ENCODE measurements around the gene MUC3A.
"Not testable (repeated sequence)": the region's sequence is repeated elsewhere in the genome, so short reads cannot be mapped to it uniquely, and the experiment has no call there.

MUC3A gene

DNA sequence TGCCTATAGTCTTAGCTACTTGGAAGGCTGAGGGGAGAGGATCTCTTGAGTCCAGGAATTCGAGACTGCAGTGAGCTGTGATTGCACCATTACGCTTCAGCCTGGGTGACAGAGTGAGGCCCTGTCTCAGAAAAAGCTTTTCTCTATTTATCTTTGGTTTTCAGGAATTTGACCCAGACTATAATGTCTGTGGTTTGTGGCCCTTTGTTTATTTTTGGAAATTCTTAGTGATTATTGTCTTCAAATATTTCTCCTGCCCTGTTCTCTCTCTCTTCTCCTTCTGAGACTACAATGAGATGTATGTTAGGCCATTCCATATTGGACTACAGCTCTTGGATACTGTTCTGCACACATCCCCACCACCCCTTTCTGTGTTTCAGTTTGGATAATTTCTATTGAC lies 24.7 kb downstream of the MUC3A start:
- Histone ChIP-seq H3K9me3 (ENCODE audit: control insufficient read depth, low read length) (no peaks in the 10 kb centered on the region), H3K4me3 (ENCODE audit: low read length) (no peak overlapping the region), H3K36me3 (ENCODE audit: control insufficient read depth, insufficient read depth, low read length, severe bottlenecking) (no peaks in the 10 kb centered on the region), H3K27me3 (replicated peaks; ENCODE audit: control insufficient read depth, insufficient read depth, low read length) (peaks cover 44% of the 10 kb centered on the region), H3K9ac (ENCODE audit: low read length) (no peak overlapping the region), H3K4me1 (ENCODE audit: control insufficient read depth, insufficient read depth, low read length) (no peaks in the 10 kb centered on the region)
- DNase-seq (ENCODE audit: low read depth), result peak; percentile 20

DNA sequence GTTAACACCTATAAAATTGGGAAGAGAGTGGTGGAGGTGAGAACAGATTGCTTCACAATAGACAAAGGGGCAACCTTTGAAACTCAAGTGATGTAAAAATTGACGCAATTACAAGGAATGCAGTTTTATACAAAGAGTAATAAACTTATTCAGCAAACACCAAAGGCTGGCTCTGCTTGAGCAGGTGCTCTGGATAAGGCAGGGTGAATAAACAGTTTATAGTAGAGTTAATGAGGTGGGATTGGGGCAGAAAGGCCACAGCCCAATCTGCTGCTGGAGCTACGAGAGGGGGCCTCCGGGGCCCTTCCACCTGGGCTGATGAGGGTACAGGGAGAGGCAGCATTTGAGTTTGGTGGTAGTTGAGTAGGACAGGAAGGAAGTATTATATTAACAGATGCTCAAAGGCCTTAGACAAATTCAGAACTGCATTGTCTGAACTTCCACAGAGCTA lies 26.1 kb downstream of the MUC3A start:
- no peaks in the 10 kb centered on the region for H3K4me1 ChIP-seq (ENCODE audit: control insufficient read depth, insufficient read depth, low read length)
- no peak for DNase-seq (ENCODE audit: low read depth)
- no peak overlapping the region for H3K9ac ChIP-seq (ENCODE audit: low read length)
- H3K4me3 ChIP-seq (ENCODE audit: low read length), result no peak overlapping the region
- H3K9me3 ChIP-seq (ENCODE audit: control insufficient read depth, low read length), result no peaks in the 10 kb centered on the region
- peaks cover 35% of the 10 kb centered on the region for H3K27me3 ChIP-seq (replicated peaks; ENCODE audit: control insufficient read depth, insufficient read depth, low read length)
- H3K36me3 ChIP-seq (ENCODE audit: control insufficient read depth, insufficient read depth, low read length, severe bottlenecking), result no peaks in the 10 kb centered on the region

DNA sequence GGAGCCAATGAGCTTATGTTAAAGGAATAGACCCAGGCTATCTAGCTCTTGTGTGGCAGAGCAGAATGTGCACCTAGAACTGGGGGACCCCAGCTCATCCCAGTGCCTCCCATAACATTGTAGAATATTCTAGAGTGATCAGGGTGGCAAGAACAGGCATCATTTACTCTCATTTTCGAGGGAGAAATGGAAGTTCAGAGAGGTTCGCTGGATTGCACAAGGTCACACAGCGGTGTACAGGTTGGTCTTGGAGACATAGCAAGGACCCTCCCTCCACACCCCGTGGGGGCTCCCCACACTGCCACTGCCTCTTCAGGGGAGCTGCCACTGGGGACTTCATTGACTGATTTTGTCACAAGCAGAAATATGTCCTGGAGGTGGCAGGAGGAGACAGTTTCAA lies 29.0 kb downstream of the MUC3A start:
- H3K9me3 ChIP-seq (ENCODE audit: control insufficient read depth, low read length), result no peaks in the 10 kb centered on the region
- DNase-seq (ENCODE audit: low read depth), result no peak
- H3K4me3 ChIP-seq (ENCODE audit: low read length), result no peak overlapping the region
- H3K27me3 ChIP-seq (replicated peaks; ENCODE audit: control insufficient read depth, insufficient read depth, low read length), result peaks cover 26% of the 10 kb centered on the region
- no peak overlapping the region for H3K9ac ChIP-seq (ENCODE audit: low read length)
- no peaks in the 10 kb centered on the region for H3K36me3 ChIP-seq (ENCODE audit: control insufficient read depth, insufficient read depth, low read length, severe bottlenecking)
- H3K4me1 ChIP-seq (ENCODE audit: control insufficient read depth, insufficient read depth, low read length), result peaks cover 3% of the 10 kb centered on the region

DNA sequence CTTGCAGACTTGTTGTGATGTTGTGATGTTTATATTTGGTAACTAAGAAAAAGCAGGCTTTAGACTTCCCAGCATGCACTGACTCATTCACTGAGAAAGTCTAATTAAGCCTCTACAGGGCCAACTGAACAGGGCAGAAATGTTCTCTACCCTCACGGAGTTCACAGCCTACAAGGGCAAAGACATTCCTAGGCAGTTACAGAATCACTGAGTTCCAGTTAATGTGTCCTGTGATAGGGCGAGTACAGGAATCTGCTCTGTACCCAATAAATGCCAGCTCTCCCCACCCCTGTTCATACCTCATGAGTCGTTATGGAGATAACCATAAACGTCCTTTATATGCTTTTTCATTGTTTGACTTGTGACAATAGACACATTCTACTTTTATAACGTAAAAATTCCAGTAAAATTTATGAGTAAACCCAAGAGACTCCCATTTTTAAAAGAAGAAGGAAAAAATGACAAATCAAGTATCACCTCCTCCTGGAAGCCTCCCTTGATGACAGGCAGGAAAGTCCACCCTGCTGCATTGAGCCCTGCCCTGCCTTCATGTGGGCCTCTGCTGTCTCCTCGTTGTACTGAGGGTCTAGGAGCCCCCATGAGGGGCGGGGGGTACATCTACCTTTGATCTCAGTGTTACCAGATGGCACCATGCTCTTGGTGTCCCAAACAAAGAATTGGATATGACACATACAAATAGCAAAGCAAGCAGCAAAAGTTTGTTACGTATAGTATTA lies 34.3 kb downstream of the MUC3A start:
- Histone ChIP-seq H3K9ac (ENCODE audit: low read length) (no peak overlapping the region), H3K4me1 (ENCODE audit: control insufficient read depth, insufficient read depth, low read length) (peaks cover 7% of the 10 kb centered on the region), H3K27me3 (replicated peaks; ENCODE audit: control insufficient read depth, insufficient read depth, low read length) (peaks cover 5% of the 10 kb centered on the region), H3K36me3 (ENCODE audit: control insufficient read depth, insufficient read depth, low read length, severe bottlenecking) (no peaks in the 10 kb centered on the region), H3K9me3 (ENCODE audit: control insufficient read depth, low read length) (no peaks in the 10 kb centered on the region), H3K4me3 (ENCODE audit: low read length) (no peak overlapping the region)
- peak; percentile 85 for DNase-seq (ENCODE audit: low read depth)

DNA sequence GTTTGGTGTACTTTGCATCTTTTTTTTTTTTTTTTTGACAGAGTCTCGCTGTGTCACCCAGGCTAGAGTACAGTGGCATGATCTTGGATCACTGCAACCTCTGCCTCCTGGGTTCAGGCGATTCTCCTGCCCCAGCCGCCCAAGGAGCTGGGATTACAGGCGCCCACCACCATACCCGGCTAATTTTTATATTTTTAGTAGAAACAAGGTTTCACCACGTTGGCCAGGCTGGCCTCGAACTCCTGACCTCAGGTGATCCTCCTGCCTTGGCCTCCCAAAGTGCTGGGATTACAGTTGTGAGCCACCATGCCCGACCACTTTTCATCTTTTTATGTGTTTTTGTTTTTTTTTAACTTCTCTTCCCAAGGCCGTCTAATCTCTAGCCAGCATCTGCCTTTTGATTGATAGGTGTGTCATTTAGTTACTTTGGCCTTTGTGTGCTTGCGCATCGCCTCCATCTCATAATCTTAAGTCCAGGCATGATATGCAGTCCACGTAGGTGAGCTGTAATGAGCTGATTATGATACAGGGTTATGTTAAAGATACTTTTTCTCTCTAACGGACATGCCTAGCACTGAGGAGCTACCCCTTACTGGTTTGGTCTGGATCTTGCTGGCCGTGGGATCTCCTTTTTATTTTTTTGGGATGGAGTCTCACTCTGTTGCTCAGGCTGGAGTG lies 35.0 kb downstream of the MUC3A start:
- H3K9ac ChIP-seq (ENCODE audit: low read length); H3K27me3 ChIP-seq (replicated peaks; ENCODE audit: control insufficient read depth, insufficient read depth, low read length); H3K36me3 ChIP-seq (ENCODE audit: control insufficient read depth, insufficient read depth, low read length, severe bottlenecking); DNase-seq (ENCODE audit: low read depth); H3K4me3 ChIP-seq (ENCODE audit: low read length); H3K9me3 ChIP-seq (ENCODE audit: control insufficient read depth, low read length); H3K4me1 ChIP-seq (ENCODE audit: control insufficient read depth, insufficient read depth, low read length): not testable (repeated sequence)

DNA sequence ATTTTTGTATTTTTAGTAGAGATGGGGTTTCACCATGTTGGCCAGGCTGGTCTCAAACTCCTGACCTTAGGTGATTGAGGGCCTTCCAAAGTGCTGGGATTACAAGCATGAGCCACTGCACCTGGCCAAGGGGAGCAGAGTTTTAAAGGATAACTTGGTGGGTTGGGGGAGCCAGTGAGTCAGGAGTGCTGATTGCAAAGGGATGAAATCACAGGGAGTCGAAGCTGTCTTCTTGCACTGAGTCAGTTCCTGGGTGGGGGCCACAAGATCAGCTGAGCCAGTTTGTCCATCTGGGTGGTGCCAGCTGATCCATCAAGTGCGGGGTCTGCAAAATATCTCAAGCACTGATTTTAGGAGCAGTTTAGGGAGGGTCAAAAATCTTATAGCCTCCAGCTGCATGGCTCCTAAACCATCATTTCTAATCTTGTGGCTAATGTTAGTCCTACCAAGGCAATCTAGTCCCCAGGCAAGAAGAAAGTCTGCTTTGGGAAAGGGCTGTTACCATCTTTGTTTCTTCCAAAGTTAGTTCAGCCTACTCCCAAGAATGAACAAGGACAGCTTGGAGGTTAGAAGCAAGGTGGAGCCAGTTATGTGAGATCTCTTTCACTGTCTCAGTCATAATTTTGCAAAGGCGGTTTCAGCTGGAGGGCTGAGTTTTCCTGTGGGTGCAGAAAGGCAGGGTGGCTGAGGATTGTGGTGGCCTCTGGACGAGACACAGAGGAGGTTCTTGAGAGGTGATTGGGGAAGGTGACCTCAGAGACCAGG lies 35.9 kb downstream of the MUC3A start:
- peak; percentile 30 for DNase-seq (ENCODE audit: low read depth)
- not testable (repeated sequence) for H3K36me3 ChIP-seq (ENCODE audit: control insufficient read depth, insufficient read depth, low read length, severe bottlenecking); H3K9me3 ChIP-seq (ENCODE audit: control insufficient read depth, low read length); H3K4me1 ChIP-seq (ENCODE audit: control insufficient read depth, insufficient read depth, low read length); H3K9ac ChIP-seq (ENCODE audit: low read length); H3K27me3 ChIP-seq (replicated peaks; ENCODE audit: control insufficient read depth, insufficient read depth, low read length); H3K4me3 ChIP-seq (ENCODE audit: low read length)

DNA sequence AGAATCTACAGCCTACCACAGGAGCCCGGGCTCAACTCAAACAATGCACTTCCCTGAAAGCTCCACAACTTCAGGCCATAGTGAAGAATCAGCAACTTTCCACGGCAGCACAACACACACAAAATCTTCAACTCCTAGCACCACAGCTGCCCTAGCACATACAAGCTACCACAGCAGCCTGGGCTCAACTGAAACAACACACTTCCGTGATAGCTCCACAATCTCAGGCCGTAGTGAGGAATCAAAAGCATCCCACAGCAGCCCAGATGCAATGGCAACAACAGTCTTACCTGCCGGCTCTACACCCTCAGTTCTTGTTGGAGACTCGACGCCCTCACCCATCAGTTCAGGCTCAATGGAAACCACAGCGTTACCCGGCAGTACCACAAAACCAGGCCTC lies 42.3 kb downstream of the MUC3A start:
- Histone ChIP-seq H3K4me3 (ENCODE audit: low read length) (no peak overlapping the region), H3K4me1 (ENCODE audit: control insufficient read depth, insufficient read depth, low read length) (no peaks in the 10 kb centered on the region), H3K27me3 (replicated peaks; ENCODE audit: control insufficient read depth, insufficient read depth, low read length) (no peaks in the 10 kb centered on the region), H3K9me3 (ENCODE audit: control insufficient read depth, low read length) (no peaks in the 10 kb centered on the region), H3K36me3 (ENCODE audit: control insufficient read depth, insufficient read depth, low read length, severe bottlenecking) (no peaks in the 10 kb centered on the region), H3K9ac (ENCODE audit: low read length) (no peak overlapping the region)
- DNase-seq (ENCODE audit: low read depth), result no peak

DNA sequence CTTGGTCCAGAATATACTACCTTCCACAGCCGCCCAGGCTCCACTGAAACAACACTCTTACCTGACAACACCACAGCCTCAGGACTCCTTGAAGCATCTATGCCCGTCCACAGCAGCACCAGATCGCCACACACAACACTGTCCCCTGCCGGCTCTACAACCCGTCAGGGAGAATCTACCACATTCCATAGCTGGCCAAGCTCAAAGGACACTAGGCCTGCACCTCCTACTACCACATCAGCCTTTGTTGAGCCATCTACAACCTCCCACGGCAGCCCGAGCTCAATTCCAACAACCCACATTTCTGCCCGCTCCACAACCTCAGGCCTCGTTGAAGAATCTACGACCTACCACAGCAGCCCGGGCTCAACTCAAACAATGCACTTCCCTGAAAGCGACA lies 42.9 kb downstream of the MUC3A start:
- H3K4me1 ChIP-seq (ENCODE audit: control insufficient read depth, insufficient read depth, low read length); H3K4me3 ChIP-seq (ENCODE audit: low read length); H3K27me3 ChIP-seq (replicated peaks; ENCODE audit: control insufficient read depth, insufficient read depth, low read length); DNase-seq (ENCODE audit: low read depth); H3K36me3 ChIP-seq (ENCODE audit: control insufficient read depth, insufficient read depth, low read length, severe bottlenecking); H3K9ac ChIP-seq (ENCODE audit: low read length); H3K9me3 ChIP-seq (ENCODE audit: control insufficient read depth, low read length): not testable (repeated sequence)

DNA sequence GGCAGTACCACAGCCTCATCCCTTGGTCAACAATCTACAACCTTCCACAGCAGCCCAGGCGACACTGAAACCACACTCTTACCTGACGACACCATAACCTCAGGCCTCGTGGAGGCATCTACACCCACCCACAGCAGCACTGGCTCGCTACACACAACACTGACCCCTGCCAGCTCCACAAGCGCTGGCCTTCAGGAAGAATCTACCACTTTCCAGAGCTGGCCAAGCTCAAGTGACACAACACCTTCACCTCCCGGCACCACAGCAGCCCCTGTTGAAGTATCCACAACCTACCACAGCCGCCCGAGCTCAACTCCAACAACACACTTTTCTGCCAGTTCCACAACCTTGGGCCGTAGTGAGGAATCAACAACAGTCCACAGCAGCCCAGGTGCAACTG lies 45.3 kb downstream of the MUC3A start:
- H3K4me3 ChIP-seq (ENCODE audit: low read length); H3K4me1 ChIP-seq (ENCODE audit: control insufficient read depth, insufficient read depth, low read length); H3K9me3 ChIP-seq (ENCODE audit: control insufficient read depth, low read length); H3K27me3 ChIP-seq (replicated peaks; ENCODE audit: control insufficient read depth, insufficient read depth, low read length); H3K9ac ChIP-seq (ENCODE audit: low read length); DNase-seq (ENCODE audit: low read depth); H3K36me3 ChIP-seq (ENCODE audit: control insufficient read depth, insufficient read depth, low read length, severe bottlenecking): not testable (repeated sequence)

DNA sequence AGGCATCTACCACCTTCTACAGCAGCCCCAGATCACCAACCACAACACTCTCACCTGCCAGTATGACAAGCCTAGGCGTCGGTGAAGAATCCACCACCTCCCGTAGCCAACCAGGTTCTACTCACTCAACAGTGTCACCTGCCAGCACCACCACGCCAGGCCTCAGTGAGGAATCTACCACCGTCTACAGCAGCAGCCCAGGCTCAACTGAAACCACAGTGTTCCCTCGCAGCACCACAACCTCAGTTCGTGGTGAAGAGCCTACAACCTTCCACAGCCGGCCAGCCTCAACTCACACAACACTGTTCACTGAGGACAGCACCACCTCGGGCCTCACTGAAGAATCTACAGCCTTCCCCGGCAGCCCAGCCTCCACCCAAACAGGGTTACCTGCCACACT lies 49.2 kb downstream of the MUC3A start:
- H3K4me3 ChIP-seq (ENCODE audit: low read length); H3K9me3 ChIP-seq (ENCODE audit: control insufficient read depth, low read length); H3K36me3 ChIP-seq (ENCODE audit: control insufficient read depth, insufficient read depth, low read length, severe bottlenecking); DNase-seq (ENCODE audit: low read depth); H3K9ac ChIP-seq (ENCODE audit: low read length); H3K27me3 ChIP-seq (replicated peaks; ENCODE audit: control insufficient read depth, insufficient read depth, low read length); H3K4me1 ChIP-seq (ENCODE audit: control insufficient read depth, insufficient read depth, low read length): not testable (repeated sequence)

DNA sequence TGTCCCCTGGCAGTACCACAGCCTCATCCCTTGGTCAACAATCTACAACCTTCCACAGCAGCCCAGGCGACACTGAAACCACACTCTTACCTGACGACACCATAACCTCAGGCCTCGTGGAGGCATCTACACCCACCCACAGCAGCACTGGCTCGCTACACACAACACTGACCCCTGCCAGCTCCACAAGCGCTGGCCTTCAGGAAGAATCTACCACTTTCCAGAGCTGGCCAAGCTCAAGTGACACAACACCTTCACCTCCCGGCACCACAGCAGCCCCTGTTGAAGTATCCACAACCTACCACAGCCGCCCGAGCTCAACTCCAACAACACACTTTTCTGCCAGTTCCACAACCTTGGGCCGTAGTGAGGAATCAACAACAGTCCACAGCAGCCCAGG lies 50.0 kb downstream of the MUC3A start:
- not testable (repeated sequence) for H3K9me3 ChIP-seq (ENCODE audit: control insufficient read depth, low read length); DNase-seq (ENCODE audit: low read depth); H3K27me3 ChIP-seq (replicated peaks; ENCODE audit: control insufficient read depth, insufficient read depth, low read length); H3K4me3 ChIP-seq (ENCODE audit: low read length); H3K36me3 ChIP-seq (ENCODE audit: control insufficient read depth, insufficient read depth, low read length, severe bottlenecking); H3K9ac ChIP-seq (ENCODE audit: low read length); H3K4me1 ChIP-seq (ENCODE audit: control insufficient read depth, insufficient read depth, low read length)
